Activated CD4-positive, alpha-beta T cell treated with anti-CD3 and anti-CD28 coated beads, Interleukin-10, Interleukin-2, amounts not matched to agents 100 ng/mL and 50 ng/mL, durations not matched to agents 16 hours and 8 hours (primary cell): ENCODE measurements around the gene SUV39H1.

Source experiments
- DNase-seq: peaks from one replicate; pipeline ENCODE4 v3.0.0-alpha.2; 2020

SUV39H1 gene

GRCh38 chrX:48715072-48715471 is 18.5 kb downstream of the SUV39H1 start:
- no peak for DNase-seq

- DNase-seq: no peak
These were observed 19.5 kb downstream of the SUV39H1 start for GRCh38 chrX:48715876-48716502.

- DNase-seq: no peak
These were observed 23.4 kb downstream of the SUV39H1 start for GRCh38 chrX:48719958-48720357.

GRCh38 chrX:48720577-48721250 is 24.2 kb downstream of the SUV39H1 start:
- peak; percentile 10 for DNase-seq

- no peak for DNase-seq
These were observed 25.4 kb downstream of the SUV39H1 start for GRCh38 chrX:48721916-48722315.

- no peak for DNase-seq
These were observed 30.1 kb downstream of the SUV39H1 start for GRCh38 chrX:48726596-48726995.

- no peak for DNase-seq
These were observed 32.1 kb downstream of the SUV39H1 start for GRCh38 chrX:48728653-48729052.

GRCh38 chrX:48736303-48736702 is 39.8 kb downstream of the SUV39H1 start:
- peak; percentile 25 for DNase-seq

GRCh38 chrX:48736878-48737212 is 40.3 kb downstream of the SUV39H1 start:
- no peak for DNase-seq

- peak; percentile 95 for DNase-seq
These were observed 40.8 kb downstream of the SUV39H1 start for GRCh38 chrX:48737213-48737938.

- no peak for DNase-seq
These were observed 41.4 kb downstream of the SUV39H1 start for GRCh38 chrX:48737940-48738339.

GRCh38 chrX:48741834-48742233 is 45.3 kb downstream of the SUV39H1 start:
- no peak for DNase-seq

- no peak for DNase-seq
These were observed 48.7 kb downstream of the SUV39H1 start for GRCh38 chrX:48745222-48745621.

GRCh38 chrX:48747415-48748016 is 51.0 kb downstream of the SUV39H1 start:
- DNase-seq: no peak

- no peak for DNase-seq
These were observed 52.6 kb downstream of the SUV39H1 start for GRCh38 chrX:48749182-48749581.

GRCh38 chrX:48751343-48751742 is 54.8 kb downstream of the SUV39H1 start:
- DNase-seq: peak; percentile 60

- no peak for DNase-seq
These were observed 56.0 kb downstream of the SUV39H1 start for GRCh38 chrX:48752498-48752897.

- no peak for DNase-seq
These were observed 57.2 kb downstream of the SUV39H1 start for GRCh38 chrX:48753708-48754228.

GRCh38 chrX:48754238-48754637 is 57.7 kb downstream of the SUV39H1 start:
- no peak for DNase-seq
